H54 (cell line): ENCODE results near the gene ANKUB1.
"Not testable (repeated sequence)": the region's sequence is repeated elsewhere in the genome, so short reads cannot be mapped to it uniquely, and the experiment has no call there.

Experiments
- DNase-seq: peaks from one replicate; pipeline ENCODE4 v3.0.0; 2011; ENCODE audit warnings: low spot score, mixed read lengths; ENCODE audit not compliant: insufficient read length
- FAIRE-seq: peaks from 3 replicates; lab custom pipeline; 2011; peaks lifted over from hg19 to GRCh38; lab: Jason Lieb, UNC
- POLR2A ChIP-seq: IDR thresholded peaks from 2 replicates; pipeline ENCODE4 v1.6.1; 2011; ENCODE audit warnings: low read depth, mild to moderate bottlenecking, low read length

Gene ANKUB1, protein sequence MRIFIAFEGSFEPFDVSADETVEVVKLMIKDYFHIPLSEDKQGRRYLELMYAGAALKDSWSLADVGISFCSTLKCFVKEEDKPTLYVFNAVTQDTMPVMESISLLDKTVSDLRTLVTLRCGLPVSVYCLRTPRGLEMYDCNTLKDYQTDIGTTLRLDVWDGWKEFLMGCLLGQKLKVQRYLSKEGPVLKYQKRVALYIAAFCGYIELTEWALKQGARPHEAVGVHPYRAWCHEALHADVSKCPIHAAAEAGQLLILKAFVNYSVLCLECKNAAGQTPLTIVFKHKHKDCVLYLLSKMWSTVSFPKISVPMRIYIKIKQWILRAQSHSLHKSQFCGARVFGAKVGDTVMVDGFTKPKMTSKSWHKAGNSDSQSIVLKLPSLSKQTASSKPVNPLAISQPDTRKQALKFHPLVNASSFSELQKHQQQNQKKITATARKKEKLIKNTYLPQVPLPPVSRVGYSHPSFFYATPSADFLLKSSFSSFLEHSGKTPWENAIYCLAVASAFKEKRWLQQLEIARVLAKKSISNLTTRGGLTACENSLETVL

DNA sequence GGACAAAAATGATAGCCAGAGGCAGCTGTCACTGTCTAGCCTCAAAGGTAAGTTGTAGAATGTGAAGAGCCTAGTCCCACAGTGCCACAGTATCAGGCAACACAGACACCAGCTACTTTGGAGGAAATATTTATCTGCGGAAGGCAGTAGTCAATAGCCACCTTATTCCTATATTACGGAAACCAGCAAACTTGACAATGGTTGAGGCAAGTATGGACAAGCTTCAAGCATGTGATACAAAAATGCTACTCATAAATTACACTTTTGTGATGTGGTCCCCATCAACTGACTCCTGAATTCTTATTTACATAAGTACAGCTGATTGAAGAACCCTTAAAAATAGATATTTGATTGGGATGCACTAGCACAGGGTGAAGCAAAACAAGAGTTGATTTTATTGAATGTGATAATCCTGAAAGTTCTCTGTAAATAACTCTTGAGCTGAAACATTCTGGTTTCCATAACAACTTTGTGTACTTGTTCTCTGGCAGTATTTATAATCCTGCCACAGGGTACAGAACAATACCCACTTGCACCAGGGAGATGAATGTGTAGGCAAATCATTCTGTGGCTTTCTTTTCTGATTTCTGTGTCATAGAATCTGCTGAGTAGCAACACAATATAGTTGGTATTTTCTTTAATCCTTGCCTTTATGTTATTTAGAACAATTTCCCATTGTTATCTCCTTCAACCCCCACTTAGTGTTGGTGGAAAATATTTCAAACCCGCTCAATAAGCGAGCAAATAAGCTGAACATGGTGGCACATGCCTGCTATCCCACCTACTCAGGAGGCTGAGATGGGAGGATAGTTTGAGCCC, at the start of gene ANKUB1:
TSS of gene ANKUB1 (minus strand) at position 103 of the 819 bp plus-strand sequence. CDS start 188 bp downstream, outside the sequence.
- FAIRE-seq (no peak), DNase-seq (no peak)
- no peak for TF ChIP-seq POLR2A

DNA sequence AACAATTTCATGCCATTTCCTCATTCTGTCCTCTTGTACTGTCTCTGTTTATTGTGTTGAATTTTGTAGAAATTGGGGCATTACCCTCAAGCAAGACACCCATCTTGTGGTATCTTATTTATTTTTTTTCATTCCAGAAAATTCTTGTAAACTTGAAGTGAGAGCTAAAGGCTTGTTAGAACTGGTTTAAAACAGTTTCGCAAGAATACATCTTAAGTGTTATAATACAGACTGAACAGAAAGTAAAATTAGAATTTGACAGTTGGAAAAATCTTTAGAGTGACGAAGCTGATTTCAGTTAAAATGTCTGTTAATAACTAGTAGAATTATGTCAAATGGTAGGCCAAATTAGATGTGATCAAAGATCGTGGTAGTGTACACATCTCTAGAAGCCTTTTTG, 47.5 kb upstream of the ANKUB1 start:
- DNase-seq, result no peak
- TF ChIP-seq POLR2A, result no peak
- FAIRE-seq, result no peak

DNA sequence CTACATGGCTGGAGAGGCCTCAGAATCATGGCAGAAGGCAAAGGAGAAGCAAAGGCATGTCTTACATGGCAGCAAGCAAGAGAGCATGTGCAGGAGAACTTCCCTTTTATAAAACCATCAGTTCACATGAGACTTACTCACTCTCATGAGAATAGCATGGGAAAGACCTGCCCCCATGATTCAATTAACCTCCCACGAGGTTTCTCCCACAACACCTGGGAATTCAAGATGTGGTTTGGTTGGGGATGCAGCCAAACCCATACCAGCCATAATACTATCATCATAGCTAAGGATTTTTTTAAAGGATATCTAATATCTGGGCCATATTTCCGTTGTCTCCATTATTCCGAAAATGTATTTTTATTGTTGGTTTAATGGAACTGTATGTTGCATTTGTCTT, 47.1 kb upstream of the ANKUB1 start:
- FAIRE-seq, DNase-seq: not testable (repeated sequence)

DNA sequence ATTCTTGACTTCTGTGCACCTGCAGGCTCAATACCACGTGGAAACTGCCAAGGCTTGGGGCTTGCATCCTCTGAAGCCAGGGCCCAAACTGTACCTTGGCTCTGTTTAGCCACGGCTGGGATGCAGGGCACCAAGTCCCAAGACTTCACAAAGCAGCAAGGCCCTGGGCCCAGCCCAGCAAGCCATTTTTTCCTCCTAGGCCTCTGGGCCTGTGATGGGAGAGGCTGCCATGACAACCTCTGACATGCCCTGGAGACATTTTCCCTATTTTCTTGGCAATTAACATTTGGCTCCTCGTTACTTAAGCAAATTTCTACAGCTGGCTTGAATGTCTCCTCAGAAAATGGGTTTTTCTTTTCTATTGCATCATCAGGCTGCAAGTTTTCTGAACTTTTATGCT, 46.1 kb upstream of the ANKUB1 start:
- not testable (repeated sequence) for DNase-seq, FAIRE-seq

DNA sequence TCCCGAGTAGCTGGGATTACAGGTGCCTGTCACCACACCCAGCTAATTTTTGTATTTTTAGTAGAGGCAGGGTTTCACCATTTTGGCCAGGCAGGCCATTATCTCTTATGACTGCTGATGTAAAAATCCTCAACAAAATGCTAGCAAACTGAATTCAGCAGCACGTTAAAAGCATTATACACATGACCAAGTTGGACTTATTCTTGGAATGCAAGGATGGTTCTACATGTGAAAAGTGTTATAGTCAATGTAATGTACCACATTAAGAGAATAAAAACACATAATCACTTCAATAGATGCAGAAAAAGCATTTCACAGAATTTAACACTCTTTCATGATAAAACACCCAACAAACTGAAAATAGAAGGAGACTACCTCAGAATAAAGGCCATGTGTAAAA, 40.9 kb upstream of the ANKUB1 start:
- DNase-seq (no peak), FAIRE-seq (no peak)
- TF ChIP-seq POLR2A, result no peak

DNA sequence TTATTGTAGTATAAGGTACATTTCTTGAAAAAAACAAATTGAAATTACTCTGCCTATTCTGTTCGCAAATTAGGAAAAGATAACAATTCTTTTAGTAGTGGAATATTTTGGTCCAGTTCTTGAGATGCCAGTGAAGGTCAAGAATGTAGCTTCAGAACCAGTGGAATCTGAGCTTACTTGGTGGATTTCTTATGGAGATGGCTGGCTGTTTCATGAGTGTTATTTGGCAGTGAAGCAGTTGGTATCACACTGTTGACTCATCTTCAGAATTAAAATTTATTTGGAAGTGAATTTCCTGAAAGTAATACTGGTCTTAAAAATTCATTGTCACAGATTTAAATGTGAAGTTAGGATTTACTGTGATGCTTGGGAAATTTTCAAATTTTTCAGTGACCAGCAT, 39.7 kb upstream of the ANKUB1 start:
- no peak for DNase-seq
- TF ChIP-seq POLR2A, result no peak
- FAIRE-seq, result no peak

DNA sequence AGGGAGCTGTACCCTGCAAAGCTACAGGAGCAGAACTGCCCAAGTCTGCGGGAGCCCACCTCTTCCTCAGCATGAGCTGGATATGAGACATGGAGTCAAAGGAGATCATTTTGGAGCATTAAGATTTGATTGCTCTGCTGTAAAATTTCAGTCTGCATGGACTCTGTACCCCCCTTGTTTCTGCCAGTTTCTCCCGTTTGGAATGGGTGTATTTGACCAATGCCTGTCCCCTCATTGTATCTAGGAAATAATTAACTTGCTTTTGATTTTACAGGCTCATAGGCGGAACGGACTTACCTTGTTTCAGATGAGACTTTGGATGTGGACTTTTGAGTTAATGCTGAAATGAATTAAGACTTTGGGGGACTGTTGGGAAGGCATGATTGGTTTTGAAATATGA, 39.0 kb upstream of the ANKUB1 start:
- FAIRE-seq (no peak), DNase-seq (no peak)
- TF ChIP-seq POLR2A, result no peak

DNA sequence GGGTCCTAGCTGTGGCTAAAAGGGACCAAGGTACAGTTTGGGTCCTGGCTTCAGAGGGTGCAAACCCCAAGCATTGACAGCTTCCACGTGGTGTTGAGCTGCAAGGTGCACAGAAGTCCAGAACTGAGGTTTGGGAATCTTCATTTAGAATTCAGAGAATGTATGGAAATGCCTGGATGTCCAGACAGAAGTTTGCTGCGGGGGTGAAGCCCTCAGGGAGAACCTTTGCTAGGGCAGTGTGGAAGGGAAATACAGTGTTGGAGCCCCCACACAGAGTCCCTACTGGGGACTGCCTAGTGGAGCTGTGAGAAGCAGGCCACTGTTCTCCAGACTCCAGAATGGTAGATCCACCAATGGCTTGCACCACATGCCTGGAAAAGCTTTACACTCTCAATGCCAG, 38.5 kb upstream of the ANKUB1 start:
- DNase-seq (no peak), FAIRE-seq (no peak)
- TF ChIP-seq POLR2A, result no peak

DNA sequence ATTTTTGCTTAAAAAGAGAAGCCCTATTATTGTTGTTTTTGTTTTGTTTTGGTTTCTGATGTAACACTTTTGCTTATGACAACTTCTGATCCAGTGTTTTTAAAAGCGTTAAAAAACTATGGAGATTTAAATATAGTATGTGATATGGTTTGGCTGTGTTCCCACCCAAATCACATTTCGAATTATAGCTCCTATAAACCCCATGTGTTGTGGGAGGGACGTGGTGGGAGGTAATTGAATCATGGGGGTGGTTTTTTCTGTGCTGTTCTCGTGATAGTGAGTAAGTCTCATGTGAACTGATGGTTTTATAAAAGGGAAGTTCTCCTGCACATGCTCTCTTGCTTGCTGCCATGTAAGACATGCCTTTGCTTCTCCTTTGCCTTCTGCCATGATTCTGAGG, 37.3 kb upstream of the ANKUB1 start:
- peak; percentile 84 for FAIRE-seq
- not testable (repeated sequence) for DNase-seq

DNA sequence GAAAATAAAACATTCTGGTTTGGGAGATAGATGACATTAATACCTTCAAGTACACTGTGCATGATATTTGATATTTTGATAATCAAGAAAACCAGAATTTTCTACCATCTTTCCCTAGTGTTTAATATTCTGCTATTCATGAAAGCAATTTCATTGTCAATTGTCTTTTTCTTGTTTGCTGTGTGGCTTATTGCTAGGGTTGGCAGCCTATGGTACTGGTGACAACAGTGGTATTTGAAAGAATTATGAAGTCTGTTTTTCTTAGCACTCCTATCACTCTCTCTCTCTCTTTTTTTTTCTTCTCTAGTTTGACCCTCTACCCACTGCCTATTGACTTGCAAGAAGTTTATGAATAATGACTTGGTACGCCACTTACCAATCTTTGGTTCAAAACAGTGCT, 36.0 kb upstream of the ANKUB1 start:
- DNase-seq, result no peak
- no peak for FAIRE-seq
- no peak for TF ChIP-seq POLR2A

DNA sequence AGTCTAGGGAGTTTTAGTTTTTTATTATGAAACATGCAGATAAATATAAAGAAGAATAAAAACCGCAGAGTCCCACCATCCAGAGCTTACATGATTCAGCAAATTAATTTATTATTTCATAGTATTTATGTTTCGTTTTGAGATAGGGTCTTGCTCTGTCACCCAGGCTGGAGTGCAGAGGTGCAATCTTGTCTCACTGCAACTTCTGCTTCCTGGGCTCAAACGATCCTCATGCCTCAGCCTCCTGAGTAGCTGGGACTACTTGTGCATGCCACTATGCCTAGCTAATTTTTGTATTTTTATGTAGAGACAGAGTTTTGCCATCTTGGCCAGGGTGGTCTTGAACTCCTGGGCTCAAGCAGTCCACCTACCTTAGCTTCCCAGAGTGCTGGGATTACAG, 34.3 kb upstream of the ANKUB1 start:
- no peak for DNase-seq
- no peak for FAIRE-seq
- TF ChIP-seq POLR2A, result no peak

DNA sequence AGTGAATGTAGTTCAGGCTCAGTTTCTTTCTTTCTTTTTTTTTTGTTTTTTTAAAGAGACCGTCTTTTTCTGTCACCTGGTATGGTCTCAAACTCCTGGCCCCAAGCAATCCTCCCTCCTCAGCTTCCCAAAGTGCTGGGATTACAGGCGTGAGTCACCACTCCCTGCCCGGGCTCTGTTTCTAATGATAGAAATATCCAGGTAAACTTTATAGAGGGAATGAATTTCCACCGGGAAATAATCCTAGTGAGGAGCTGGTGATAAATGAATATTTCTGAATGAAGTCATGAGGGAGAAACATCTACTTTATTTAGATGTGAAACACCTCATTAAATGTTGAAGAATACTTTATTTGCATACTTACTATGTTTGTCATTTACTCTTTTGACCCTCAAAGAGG, 27.8 kb upstream of the ANKUB1 start:
- no peak for TF ChIP-seq POLR2A
- peak; percentile 68 for FAIRE-seq
- DNase-seq, result no peak

DNA sequence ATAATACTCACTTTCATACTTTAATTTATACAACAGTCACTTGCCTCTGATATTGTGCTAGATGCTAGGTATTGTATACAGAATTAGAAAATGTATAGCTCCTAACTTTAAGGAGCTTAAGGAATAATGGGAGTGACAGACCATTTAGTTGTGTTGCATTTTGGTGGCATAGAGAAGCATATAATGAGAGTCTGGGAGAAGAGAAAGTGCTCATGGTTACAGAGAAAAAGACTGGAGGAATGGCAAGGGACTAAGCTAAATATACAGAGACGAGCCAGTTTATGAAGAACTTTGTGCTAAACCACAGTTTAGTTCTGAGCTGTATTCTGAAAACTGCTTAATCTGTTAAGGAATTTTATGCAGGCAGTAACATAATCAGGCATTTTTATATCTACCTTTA, 27.1 kb upstream of the ANKUB1 start:
- no peak for FAIRE-seq
- DNase-seq, result no peak

DNA sequence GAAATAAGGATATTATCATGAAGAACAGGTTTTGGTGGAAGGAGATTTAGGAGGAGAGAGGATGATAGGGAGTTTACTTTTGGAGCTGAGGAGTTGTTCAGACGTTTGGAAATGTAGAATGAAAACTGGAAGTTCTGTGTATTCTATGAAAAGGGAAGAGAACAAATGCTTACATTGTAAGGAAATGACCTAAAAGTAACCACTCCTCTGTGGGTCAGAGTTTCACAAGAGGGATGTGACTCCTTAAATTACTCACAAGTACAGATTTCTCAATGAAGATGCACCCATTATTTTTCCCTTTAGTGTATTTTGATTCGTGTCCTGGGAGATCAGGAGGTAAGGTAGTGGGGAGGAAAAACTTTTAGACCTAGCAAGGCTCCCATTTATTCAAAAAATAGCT, 24.6 kb upstream of the ANKUB1 start:
- DNase-seq (no peak), FAIRE-seq (peak; percentile 90)
- no peak for TF ChIP-seq POLR2A

More for the DNA sequence above, 27.1 kb upstream of the ANKUB1 start:
- TF ChIP-seq POLR2A, result no peak
